NT2/D1 (cell line): Measurements from ENCODE around the gene KLHL29.

Source experiments
- SUZ12 ChIP-seq: IDR thresholded peaks from 2 replicates; pipeline ENCODE4 v1.6.1; 2011; ENCODE audit not compliant: insufficient read length, insufficient read depth; ENCODE audit errors: extremely low read depth
- YY1 ChIP-seq: IDR thresholded peaks from 2 replicates; pipeline ENCODE4 v1.6.1; 2011; ENCODE audit not compliant: insufficient read length, insufficient read depth
- ZNF274 ChIP-seq: IDR thresholded peaks from 2 replicates; pipeline ENCODE4 v1.6.1; 2011; ENCODE audit warnings: mild to moderate bottlenecking, low read depth, low read length

- TF ChIP-seq ZNF274 = no peak
- no peak for TF ChIP-seq YY1
- TF ChIP-seq SUZ12 = no peak
Measured at GRCh38 chr2:23433282-23433681, 48.3 kb downstream of the KLHL29 start.
